VCaP (cell line): ENCODE results near the gene RPF1.

Experiments
- H3K27ac ChIP-seq: fragments of 450-650 bp; 2 replicates; pipeline ENCODE4 v1.5.1; 2017
- TF ChIP-seq, protein P1 (sequence below): fragments of 450-650 bp; conservative IDR thresholded peaks from 2 replicates; pipeline ENCODE4 v1.5.1; 2017; ENCODE audit warnings: mild to moderate bottlenecking, moderate library complexity

Gene RPF1

DNA sequence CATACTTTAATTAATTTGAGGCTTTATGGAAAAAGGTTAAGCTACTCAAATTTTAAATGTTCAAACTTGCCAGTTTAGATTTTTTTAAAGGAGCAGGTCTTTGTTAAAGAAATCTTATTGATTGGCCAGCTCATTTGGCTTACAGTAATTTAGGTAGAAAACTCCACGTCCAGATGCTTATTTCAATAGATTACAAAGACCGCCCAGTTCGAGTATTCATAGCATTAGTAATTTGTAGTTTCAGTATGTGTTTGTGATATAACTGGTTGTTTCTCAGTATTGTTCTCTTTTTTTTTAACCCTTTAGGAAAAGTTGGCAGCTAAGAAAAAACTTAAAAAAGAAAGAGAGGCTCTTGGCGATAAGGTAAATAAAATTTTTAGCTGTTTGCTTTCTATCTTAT, 1.6 kb downstream of the RPF1 start:
- H3K27ac ChIP-seq, result peak overlapping the region; percentile 84

DNA sequence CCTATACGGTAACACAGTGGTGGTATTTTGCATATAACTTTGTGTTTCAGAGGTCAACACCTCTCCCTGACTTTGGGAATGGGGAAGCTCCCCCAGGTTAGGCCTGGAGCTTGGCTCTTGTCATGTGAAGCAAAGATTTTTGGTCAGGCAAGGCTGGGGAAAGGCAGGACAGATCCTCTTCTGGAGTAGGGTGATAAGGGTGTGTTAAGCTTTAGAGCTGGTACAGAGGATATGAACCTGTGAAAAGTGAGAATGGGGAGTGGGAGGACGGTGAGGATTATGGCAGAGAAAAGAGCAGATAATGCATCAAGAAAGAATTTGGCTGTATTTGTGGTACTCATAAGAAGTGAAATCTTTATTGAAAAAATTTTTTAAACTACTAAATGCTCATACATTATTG, 2.3 kb downstream of the RPF1 start:
- H3K27ac ChIP-seq, result no peak overlapping the region
- TF ChIP-seq, protein P1, sequence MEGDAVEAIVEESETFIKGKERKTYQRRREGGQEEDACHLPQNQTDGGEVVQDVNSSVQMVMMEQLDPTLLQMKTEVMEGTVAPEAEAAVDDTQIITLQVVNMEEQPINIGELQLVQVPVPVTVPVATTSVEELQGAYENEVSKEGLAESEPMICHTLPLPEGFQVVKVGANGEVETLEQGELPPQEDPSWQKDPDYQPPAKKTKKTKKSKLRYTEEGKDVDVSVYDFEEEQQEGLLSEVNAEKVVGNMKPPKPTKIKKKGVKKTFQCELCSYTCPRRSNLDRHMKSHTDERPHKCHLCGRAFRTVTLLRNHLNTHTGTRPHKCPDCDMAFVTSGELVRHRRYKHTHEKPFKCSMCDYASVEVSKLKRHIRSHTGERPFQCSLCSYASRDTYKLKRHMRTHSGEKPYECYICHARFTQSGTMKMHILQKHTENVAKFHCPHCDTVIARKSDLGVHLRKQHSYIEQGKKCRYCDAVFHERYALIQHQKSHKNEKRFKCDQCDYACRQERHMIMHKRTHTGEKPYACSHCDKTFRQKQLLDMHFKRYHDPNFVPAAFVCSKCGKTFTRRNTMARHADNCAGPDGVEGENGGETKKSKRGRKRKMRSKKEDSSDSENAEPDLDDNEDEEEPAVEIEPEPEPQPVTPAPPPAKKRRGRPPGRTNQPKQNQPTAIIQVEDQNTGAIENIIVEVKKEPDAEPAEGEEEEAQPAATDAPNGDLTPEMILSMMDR, result no peak

More for the DNA sequence above, 1.6 kb downstream of the RPF1 start:
- TF ChIP-seq, protein P1, result no peak

DNA sequence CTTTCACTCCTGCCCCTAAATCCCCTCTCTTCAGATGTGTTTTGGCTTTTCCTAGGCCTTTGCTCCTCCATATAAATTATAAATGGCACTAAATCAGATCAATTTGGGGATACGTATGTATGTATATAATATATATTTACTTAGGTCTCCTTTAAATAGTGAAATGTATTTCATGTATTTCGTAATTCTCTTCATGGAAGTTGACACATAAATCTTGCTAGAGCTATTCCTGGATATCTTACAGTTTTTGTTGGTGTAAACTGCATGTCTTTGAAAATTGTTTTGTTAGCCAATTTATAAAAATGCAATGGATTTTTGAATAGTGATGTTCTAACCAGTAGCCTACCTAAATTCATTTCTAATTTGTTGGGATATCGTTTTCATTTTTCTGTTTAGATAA, 9.0 kb downstream of the RPF1 start:
- H3K27ac ChIP-seq, result no peak overlapping the region
- TF ChIP-seq, protein P1, result no peak

DNA sequence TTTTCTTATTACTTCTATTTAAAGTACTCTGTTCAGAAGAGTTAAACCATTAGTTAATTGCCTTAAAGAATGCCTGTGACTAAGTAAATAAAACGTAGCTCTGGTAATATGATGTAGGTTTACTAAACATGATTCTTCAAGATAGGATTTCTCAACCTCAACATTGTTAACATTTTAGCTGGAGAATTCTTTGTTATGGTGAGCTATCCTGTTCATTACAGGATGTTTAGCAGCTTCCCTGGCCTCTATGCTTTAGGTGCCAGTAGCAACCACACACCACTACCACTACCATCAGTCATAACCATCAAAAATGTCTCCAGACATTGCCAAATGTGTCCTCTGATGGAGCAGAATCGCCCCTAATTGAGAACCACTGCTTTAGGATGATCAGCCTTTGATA, 10.7 kb downstream of the RPF1 start:
- TF ChIP-seq, protein P1, result no peak
- H3K27ac ChIP-seq, result no peak overlapping the region

DNA sequence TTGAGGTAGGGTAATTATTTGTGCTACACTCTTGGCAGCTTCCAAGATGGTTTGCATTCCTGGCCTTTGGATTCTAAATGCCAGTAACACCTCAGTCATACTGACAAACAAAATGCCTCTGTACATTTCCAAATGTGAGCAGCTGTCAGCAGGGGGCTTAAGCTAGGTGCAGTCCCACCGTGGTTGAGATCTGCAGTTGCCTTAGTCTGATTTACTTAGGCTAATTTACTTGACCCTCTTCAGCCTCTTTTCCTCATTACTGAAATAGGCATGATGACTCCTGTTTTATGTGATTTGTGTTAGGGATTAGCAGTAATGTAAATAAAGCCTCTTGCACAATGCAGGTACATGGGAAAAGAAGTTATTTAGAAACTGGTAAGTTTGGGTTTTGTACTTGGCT, 13.7 kb downstream of the RPF1 start:
- TF ChIP-seq, protein P1, result no peak
- H3K27ac ChIP-seq, result no peak overlapping the region

DNA sequence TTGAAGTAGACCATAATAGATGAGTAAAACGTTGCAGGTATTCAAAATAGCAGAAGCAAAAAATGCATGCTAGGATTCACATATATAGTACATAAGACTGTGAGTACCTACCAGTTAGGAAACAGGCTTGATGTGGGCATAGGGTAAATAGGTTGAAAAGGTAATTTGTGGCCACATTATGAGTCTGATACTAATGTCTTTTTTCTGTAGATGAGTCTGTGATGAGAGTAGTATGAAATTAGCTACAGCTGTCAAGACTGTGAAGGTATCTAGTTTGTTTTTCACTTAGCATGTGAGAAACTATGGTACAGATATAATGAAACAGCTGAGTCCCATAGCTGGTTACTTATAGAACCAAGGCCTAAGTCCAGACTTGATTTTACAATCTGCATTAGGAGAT, 14.7 kb downstream of the RPF1 start:
- TF ChIP-seq, protein P1, result no peak
- H3K27ac ChIP-seq, result no peak overlapping the region

DNA sequence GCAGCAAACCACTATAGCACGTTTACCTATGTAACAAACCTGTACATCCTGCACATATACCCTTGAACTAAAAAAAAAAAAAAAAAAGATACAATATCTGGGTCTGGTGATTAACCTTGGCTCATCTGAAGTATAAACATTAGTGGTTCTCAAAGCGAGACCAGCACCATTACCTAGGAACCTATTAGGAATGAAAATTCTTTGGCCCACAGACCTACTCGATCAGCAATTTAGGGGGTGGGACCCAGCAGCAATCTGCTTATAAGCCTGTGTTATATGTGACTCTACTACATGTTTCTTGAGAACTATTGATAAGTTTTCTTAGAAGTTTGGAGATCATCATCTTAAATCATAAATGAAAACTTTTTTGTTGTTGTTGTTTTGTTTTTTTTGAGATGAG, 17.4 kb downstream of the RPF1 start:
- TF ChIP-seq, protein P1, result no peak

More for the DNA sequence above, 17.4 kb downstream of the RPF1 start:
- peak overlapping the region; percentile 64 for H3K27ac ChIP-seq
